ENCODE data around the gene EFCAB8. TPM values are rescaled to one million over a fixed set of nuclear protein-coding genes. Genes with fewer than 3 reads are reported as not detected.

Gene EFCAB8
- total RNA-seq, 1 donor from 2014 or later: not detected

- Histone ChIP-seq H3K9me3 (no peaks in the 10 kb centered on the region), H3K27ac (no peak overlapping the region), H3K4me1 (no peaks in the 10 kb centered on the region), H3K4me3 (no peak overlapping the region), H3K36me3 (no peaks in the 10 kb centered on the region), H3K27me3 (no peaks in the 10 kb centered on the region)
- DNase-seq (ENCODE audit: low spot score in 2 of 2): no peak
- no peak for TF ChIP-seq CTCF (IDR thresholded peaks at IDR 0.05)
- intact Hi-C loops (cut with DNase I): no loop called here
Measured at GRCh38 chr20:32995802-32996201, 137.1 kb downstream of the EFCAB8 start.

- no peaks in the 10 kb centered on the region for H3K27me3 ChIP-seq
- no peak for DNase-seq (ENCODE audit: low spot score in 2 of 2)
- no peaks in the 10 kb centered on the region for H3K4me1 ChIP-seq
- no peak overlapping the region for H3K4me3 ChIP-seq
- intact Hi-C loops (cut with DNase I): no loop called here
- H3K36me3 ChIP-seq: no peaks in the 10 kb centered on the region
- TF ChIP-seq CTCF (IDR thresholded peaks at IDR 0.05): no peak
- H3K27ac ChIP-seq: no peak overlapping the region
- no peaks in the 10 kb centered on the region for H3K9me3 ChIP-seq
Measured at GRCh38 chr20:32997431-32997830, 138.7 kb downstream of the EFCAB8 start.

- H3K4me1 ChIP-seq: no peaks in the 10 kb centered on the region
- no peak overlapping the region for H3K4me3 ChIP-seq
- H3K36me3 ChIP-seq: no peaks in the 10 kb centered on the region
- no peaks in the 10 kb centered on the region for H3K27me3 ChIP-seq
- no peak overlapping the region for H3K27ac ChIP-seq
- TF ChIP-seq CTCF (IDR thresholded peaks at IDR 0.05): no peak
- no peak for DNase-seq (ENCODE audit: low spot score in 2 of 2)
- intact Hi-C loops (cut with DNase I): no loop called here
- no peaks in the 10 kb centered on the region for H3K9me3 ChIP-seq
Measured at GRCh38 chr20:32999603-33000250, 141.0 kb downstream of the EFCAB8 start.

- Histone ChIP-seq H3K36me3 (no peaks in the 10 kb centered on the region), H3K4me1 (no peaks in the 10 kb centered on the region), H3K9me3 (no peaks in the 10 kb centered on the region), H3K27ac (no peak overlapping the region), H3K27me3 (no peaks in the 10 kb centered on the region), H3K4me3 (no peak overlapping the region)
- intact Hi-C loops (cut with DNase I): no loop called here
- DNase-seq (ENCODE audit: low spot score in 2 of 2): no peak
- TF ChIP-seq CTCF (IDR thresholded peaks at IDR 0.05): no peak
Measured at GRCh38 chr20:33000802-33001466, 142.2 kb downstream of the EFCAB8 start.

GRCh38 chr20:33002087-33002808 is 143.5 kb downstream of the EFCAB8 start:
- no peak overlapping the region for H3K4me3 ChIP-seq
- no peaks in the 10 kb centered on the region for H3K27me3 ChIP-seq
- DNase-seq (ENCODE audit: low spot score in 2 of 2): no peak
- H3K4me1 ChIP-seq: no peaks in the 10 kb centered on the region
- intact Hi-C loops (cut with DNase I): no loop called here
- no peak overlapping the region for H3K27ac ChIP-seq
- H3K9me3 ChIP-seq: no peaks in the 10 kb centered on the region
- H3K36me3 ChIP-seq: no peaks in the 10 kb centered on the region
- no peak for TF ChIP-seq CTCF (IDR thresholded peaks at IDR 0.05)
